GM12801 (cell line): ENCODE results near the gene DENND2C.

Source experiments
- TF ChIP-seq, protein P1 (sequence below): IDR thresholded peaks from one replicate; pipeline ENCODE4 v1.5.1; 2011; ENCODE audit warnings: control low read depth; ENCODE audit not compliant: insufficient read length; ENCODE audit errors: extremely low read depth

The DENND2C gene

DNA sequence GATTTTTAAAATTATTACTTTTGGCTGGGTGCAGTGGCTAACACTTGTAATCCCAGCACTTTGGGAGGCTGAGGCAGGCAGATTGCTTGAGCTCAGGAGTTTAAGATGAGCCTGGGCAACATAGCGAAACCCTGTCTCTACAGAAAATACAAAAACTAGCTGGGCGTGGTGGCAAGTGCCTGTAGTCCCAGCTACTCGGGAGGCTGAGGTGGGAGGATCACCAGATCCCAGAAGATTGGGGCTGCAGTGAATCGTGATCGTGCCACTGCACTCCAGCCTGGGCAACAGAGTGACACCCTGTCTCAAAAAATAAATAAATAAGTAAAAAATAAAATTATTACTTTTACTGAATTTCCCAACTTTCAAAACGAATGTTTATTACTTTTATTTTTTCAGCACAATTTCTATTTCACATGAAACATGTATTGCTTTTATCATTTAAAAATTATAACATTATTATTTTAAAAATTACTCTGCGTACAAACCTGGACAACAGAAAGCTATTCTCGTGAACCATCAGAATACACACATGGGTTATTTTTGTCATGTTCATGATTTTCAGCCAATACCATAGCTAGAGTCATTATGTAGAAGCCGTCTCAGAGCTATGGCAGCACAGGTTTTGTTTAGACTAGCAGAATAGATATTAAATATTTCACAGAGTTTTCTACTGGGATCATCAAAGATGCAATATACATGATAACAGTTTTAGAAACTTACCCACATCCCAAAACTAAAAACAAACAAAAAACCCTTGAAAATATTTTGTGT lies 24.9 kb upstream of the DENND2C start:
- TF ChIP-seq, protein P1, sequence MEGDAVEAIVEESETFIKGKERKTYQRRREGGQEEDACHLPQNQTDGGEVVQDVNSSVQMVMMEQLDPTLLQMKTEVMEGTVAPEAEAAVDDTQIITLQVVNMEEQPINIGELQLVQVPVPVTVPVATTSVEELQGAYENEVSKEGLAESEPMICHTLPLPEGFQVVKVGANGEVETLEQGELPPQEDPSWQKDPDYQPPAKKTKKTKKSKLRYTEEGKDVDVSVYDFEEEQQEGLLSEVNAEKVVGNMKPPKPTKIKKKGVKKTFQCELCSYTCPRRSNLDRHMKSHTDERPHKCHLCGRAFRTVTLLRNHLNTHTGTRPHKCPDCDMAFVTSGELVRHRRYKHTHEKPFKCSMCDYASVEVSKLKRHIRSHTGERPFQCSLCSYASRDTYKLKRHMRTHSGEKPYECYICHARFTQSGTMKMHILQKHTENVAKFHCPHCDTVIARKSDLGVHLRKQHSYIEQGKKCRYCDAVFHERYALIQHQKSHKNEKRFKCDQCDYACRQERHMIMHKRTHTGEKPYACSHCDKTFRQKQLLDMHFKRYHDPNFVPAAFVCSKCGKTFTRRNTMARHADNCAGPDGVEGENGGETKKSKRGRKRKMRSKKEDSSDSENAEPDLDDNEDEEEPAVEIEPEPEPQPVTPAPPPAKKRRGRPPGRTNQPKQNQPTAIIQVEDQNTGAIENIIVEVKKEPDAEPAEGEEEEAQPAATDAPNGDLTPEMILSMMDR: no peak

DNA sequence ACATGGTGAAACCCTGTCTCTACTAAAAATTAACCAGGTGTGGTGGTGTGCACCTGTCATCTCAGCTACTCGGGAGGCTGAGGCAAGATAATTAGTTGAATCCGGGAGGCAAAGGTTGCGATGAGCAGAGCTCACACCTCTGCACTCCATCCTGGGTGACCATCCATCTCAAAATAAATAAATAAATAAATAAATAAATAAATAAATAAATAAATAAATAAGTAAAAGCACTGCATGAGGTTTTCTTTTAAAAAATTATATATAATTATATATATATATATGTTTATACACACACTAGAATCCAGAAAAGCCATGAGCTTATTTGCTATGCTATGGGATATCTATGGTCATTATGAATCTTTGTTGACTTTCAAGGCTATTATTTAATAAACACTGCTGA lies 23.1 kb upstream of the DENND2C start:
- TF ChIP-seq, protein P1: no peak

DNA sequence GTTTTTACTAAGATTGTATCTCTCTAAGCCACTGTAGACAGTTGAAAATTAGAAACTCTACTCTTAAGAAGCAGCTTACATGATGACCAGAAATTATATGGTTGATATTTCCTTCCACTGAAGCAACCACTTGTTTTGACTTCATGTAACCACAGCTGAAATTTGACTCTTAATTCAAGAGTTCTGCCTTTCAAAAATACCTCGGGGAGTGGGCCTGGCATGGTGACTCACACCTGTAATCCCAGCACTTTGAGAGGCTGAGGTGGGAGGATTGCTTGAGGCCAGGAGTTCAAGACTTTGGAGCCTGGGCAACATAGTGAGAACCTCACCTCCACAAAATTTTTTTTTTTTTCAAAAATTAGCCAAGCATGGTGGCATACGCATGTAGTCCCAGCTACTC lies 21.2 kb upstream of the DENND2C start:
- TF ChIP-seq, protein P1: no peak

DNA sequence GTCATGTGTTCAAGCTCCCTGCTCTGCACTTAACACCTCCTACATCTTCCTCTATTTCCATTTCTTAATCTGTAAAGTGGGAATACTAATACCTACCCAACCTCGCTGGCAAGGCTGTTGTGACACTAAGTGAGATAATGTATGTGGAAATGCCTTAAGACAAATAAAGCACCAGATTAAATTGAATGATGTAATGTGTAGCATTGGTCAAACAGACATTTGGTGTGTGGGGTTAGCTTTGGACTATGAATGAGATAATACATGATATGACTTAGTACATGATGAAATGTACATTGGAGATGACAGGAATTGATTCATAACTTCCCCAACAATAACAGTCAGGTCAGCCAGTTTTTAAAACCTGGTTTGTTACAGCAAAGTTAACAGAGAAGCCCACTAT lies 20.3 kb upstream of the DENND2C start:
- TF ChIP-seq, protein P1: no peak

DNA sequence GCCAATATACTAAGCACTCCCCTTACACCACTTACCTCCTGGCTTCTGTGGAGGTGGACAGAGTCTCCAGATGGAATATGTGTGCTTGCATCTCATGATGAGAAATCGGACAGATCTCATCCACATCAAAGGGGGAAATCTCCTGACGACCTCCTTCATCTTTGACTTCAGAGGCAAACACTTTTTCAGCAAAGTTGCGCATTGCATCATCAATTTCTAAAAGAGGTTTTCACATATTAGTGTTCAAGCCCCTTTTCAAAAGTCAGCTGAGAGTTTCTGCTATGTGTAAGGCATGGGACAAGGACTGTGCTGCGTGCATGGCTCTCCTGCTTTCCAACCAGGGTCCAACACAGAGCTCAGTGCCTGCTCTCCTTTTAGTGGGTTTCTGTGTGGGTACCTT lies 18.7 kb upstream of the DENND2C start:
- TF ChIP-seq, protein P1: no peak

GRCh38 chr1:114685851-114686250 lies 16.0 kb upstream of the DENND2C start:
- TF ChIP-seq, protein P1: no peak

- TF ChIP-seq, protein P1: no peak
These were observed 7.8 kb upstream of the DENND2C start for GRCh38 chr1:114677691-114678090.

- TF ChIP-seq, protein P1: no peak
These were observed 6.3 kb upstream of the DENND2C start for GRCh38 chr1:114676115-114676514.
